GM19238 (cell line): ENCODE measurements around the gene FOXD4L1.
"Not testable (repeated sequence)": the region's sequence is repeated elsewhere in the genome, so short reads cannot be mapped to it uniquely, and the experiment has no call there.

ENCODE experiments used
- DNase-seq: peaks from one replicate; pipeline ENCODE4 v3.0.0; 2011; ENCODE audit warnings: low spot score; ENCODE audit not compliant: insufficient read length

The FOXD4L1 gene

GRCh38 chr2:113498365-113498764 lies at the start of gene FOXD4L1:
Gene FOXD4L1, plus strand, starts transcription at chr2:113498665. Its CDS starts 592 bp downstream, at chr2:113499257.
- not testable (repeated sequence) for DNase-seq

- not testable (repeated sequence) for DNase-seq
Observed at GRCh38 chr2:113465770-113466169, 32.7 kb upstream of the FOXD4L1 start.

GRCh38 chr2:113476688-113477368 lies 21.6 kb upstream of the FOXD4L1 start:
- not testable (repeated sequence) for DNase-seq

GRCh38 chr2:113496527-113496926 lies 1.9 kb upstream of the FOXD4L1 start:
- not testable (repeated sequence) for DNase-seq

DNA sequence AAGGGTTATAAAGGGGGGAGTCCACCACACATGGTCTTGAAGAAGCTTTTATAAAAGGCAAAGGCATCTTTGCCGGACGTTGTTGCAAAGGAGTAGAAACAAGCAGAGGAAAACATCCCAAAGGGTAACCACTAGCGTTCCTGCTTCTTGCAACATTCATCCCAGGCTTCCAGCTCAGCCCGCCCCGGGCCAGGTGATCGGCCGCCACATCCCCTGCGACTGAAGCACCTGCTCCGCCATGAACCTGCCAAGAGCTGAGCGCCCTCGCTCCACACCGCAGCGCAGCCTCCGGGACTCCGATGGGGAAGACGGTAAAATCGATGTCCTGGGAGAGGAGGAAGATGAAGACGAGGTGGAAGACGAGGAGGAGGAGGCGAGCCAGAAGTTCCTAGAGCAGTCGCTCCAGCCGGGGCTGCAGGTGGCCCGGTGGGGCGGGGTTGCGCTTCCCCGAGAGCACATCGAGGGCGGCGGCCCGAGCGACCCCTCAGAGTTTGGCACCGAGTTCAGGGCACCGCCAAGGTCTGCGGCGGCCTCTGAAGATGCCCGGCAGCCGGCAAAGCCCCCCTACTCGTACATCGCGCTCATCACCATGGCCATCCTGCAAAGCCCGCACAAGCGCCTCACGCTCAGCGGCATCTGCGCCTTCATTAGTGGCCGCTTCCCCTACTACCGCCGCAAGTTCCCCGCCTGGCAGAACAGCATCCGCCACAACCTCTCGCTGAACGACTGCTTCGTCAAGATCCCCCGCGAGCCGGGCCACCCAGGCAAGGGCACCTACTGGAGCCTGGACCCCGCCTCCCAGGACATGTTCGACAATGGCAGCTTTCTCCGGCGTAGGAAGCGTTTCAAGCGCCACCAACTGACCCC lies 787 bp downstream of the FOXD4L1 start:
- not testable (repeated sequence) for DNase-seq

- DNase-seq, result not testable (repeated sequence)
Observed at GRCh38 chr2:113499886-113500722, 1.6 kb downstream of the FOXD4L1 start.

GRCh38 chr2:113500723-113501038 lies 2.2 kb downstream of the FOXD4L1 start:
- not testable (repeated sequence) for DNase-seq

GRCh38 chr2:113502216-113503093 lies 4.0 kb downstream of the FOXD4L1 start:
- not testable (repeated sequence) for DNase-seq

GRCh38 chr2:113503094-113504042 lies 4.9 kb downstream of the FOXD4L1 start:
- not testable (repeated sequence) for DNase-seq

GRCh38 chr2:113504081-113504480 lies 5.6 kb downstream of the FOXD4L1 start:
- not testable (repeated sequence) for DNase-seq

DNA sequence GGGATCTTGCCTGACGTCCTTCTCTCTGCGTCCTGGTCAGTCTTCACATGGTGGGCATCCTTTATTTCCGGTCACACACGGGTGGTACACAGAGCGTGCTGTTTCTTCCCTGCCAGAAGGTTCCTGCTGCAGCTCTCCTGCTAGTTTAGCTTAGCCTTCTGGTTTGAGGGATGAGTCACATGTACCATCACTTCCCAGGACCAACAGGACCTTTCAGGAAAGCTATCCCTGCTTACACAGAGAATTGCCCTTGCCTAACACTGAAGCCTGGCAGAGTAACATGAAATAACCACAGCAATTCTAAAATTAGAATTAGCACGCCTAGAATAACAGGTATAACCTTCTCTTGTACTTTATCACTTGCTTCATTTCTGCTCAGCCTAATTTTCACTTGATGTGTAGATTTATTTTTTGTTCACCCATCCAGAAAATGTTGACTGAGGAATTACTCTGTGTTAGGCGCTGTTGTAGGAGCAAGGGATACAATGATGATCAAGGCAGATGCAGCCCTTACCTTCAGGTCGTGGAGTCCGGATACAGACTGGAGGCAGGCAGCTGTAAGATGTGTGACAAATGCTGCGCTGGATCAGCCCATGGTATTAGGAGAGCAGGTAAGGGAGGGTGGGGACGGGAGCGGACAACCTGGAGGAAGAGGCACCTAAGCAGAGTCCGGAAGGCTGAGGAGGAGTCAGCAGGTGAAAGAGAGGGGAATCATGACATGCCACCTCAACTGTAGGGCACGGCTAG lies 9.1 kb downstream of the FOXD4L1 start:
- DNase-seq, result not testable (repeated sequence)

- DNase-seq, result not testable (repeated sequence)
Observed at GRCh38 chr2:113508187-113508586, 9.7 kb downstream of the FOXD4L1 start.

DNA sequence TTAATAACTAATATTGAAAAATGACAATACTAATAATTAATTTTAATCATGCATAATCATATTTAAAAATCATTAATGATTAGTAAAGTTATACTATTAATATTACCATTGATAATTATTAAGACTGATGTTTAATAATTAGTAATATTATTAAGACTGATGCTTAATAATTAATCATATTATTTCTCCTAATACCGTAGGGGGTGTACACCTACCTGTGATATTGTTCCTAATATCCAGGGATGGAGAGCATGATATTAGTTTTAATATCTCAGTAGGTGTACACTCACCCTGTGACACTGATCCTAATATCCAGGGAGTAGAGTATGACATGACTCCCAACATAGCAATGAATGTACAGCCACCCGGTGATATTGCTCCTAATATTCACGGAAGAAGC lies 12.4 kb downstream of the FOXD4L1 start:
- DNase-seq, result not testable (repeated sequence)

DNA sequence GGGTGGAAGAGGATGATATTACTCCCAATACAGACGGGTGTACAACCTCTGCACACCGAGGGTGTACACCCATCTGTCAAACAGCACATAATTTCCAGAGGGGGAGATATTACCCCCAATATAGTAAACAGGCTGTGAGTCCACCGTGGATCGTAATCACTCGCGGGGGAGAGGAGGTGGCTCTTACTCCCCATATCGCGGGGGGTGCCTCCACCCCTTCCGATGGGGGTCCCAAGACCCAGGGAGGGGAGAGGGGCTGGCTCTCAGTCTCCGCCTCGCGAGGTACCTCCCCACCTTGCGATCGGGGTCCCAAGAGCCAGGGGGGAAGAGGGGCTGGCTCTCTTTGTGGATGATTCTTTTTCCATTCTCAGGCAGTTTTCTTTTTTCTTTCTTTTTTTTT lies 13.4 kb downstream of the FOXD4L1 start:
- not testable (repeated sequence) for DNase-seq

DNA sequence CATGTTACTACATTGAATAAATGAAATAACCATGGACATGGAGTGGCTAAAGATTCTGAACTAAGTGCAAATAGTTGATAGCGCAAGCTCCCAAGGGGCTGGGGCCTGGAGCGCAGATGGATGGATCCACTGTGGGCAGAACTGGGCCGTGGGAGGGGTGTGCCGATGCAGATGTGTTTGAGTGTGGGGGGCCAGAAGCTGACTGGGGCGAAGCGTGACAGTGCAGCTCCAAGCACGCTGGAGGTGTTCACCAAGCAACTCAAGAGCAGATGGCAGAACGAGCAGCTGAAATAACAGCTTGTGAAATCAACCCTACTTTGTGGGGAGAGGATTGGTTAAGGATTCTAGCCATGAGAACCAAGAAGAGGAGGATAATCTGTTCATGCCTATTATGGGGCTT lies 17.0 kb downstream of the FOXD4L1 start:
- not testable (repeated sequence) for DNase-seq

- DNase-seq, result not testable (repeated sequence)
Observed at GRCh38 chr2:113515995-113516394, 17.5 kb downstream of the FOXD4L1 start.

DNA sequence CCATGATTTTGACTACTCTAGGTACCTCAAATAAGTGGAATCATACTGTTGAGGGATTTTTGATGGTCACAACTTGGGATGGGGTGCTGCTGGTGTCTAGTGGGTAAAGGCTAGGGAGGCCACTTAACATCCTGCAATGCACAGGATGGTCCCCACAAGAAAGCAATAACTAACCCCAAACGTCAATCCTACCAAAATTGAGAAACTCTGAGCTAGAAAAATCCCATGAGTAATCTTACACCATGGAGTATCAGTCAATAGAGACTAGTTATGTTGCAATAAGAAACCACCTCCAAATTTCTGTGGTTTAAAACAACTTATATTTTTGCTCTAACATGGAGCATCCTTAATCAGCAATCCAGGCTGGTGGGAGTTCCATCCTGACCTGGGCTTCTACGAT lies 18.6 kb downstream of the FOXD4L1 start:
- not testable (repeated sequence) for DNase-seq

GRCh38 chr2:113520837-113521236 lies 22.4 kb downstream of the FOXD4L1 start:
- not testable (repeated sequence) for DNase-seq

DNA sequence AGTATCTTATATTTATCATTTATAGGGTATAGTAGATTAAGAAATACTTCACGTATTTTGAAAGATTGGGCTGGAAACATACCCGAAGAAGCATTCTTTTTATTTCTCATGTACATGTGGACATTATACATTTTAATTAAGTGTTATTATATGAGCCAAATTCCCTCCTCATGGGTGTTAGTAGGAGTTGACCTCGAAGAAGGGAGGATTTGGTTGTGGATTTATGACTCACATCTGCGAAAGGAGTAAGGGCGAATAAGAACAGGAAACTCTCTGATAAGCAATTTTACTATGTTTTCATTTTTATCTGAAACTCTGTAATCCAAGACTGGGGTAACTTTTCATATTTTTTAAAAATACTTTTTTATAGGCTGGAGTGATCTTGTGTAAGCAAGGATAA lies 23.0 kb downstream of the FOXD4L1 start:
- DNase-seq, result not testable (repeated sequence)
